HG02870 (cell line): ENCODE data around the gene ARHGAP18.

Experiments
- ATAC-seq: cut with Tn5 transposase; IDR thresholded peaks from one replicate; pipeline ENCODE4 v1.9.1; 2021; ENCODE audit warnings: mild to moderate bottlenecking, moderate library complexity; ENCODE audit not compliant: unreplicated experiment

The ARHGAP18 gene

DNA sequence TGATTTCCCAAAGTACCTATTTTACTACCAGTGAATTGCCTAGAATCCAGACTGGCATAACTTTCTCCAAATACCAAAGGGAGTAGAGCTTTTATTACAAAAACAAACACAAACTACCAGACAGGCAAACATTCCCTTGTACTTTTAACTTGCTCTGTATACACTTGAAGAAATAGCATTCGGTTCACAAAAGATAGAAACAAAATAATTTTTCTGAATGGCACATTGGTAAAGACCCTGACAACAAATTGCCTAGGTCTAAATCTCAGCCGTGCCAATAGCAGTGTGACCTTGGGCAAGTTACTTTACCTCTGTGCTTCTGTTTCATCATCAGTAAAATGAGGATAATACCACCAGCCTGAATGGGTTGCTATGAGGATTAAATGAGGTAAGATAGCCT lies 15.9 kb downstream of the ARHGAP18 start:
- no peak for ATAC-seq

DNA sequence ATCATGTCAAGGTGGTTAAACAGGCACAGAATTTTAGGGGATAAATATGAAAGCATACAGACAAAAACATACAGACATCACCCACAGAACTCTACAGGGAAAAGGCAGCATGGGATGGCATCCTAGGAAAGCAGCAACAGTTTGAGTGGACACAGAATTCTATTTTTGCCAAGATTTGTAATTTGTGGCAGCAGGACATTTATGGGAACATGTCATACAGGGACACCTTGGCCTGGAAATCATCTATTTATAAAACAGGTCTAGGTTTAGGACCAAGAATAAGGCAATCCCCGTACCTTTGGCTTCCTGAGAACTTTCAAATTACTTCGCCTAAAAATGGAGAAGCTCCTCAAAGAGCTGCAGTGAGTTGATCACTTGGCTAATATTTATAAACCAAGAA lies 17.5 kb downstream of the ARHGAP18 start:
- no peak for ATAC-seq

DNA sequence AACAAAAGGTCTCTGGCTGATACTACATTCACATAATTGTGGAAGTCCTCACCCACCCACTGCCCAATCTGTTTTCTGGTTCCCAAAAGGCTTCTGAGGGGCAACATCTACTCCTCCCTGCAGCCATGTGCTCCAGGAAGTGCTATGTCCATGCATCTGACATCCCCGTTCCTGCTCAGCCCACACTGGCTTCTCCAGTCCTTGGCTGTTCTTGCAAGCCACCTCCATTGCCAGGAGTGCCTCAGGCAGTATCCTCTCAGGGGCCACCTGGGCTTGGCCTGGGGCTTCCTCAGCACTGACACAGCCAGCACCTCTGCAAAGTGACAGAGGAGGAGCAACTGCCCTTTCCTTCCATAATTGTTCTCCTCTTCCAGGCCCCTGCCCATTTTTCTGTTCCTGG lies 18.3 kb downstream of the ARHGAP18 start:
- ATAC-seq = no peak

DNA sequence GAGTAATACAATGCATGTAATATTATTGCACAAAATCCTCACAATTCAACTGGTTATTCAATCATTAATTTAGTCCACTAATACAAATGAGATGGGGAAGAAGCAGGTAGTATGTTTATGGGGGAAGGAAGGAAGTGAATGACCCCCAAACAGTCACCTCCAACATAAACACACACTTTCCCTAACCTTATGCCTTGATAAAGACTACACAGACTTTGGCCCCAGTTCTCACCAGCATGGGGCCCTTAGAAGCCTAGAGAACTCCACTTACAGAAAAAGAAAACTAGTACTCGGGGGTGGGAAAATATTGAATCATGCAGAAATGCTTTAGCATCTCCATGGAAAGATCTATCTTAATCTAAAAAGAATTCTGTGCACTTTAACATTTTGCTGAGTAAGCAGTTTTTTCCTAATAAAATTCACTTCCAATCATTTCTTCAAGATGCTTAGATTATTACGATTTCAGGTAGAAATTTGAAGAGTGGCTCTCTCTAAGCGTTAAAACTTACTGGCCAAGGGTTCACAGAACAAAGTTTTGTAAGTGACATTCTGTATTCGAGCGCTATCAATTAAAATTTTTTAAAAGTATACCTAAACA lies 18.8 kb downstream of the ARHGAP18 start:
- ATAC-seq = no peak

DNA sequence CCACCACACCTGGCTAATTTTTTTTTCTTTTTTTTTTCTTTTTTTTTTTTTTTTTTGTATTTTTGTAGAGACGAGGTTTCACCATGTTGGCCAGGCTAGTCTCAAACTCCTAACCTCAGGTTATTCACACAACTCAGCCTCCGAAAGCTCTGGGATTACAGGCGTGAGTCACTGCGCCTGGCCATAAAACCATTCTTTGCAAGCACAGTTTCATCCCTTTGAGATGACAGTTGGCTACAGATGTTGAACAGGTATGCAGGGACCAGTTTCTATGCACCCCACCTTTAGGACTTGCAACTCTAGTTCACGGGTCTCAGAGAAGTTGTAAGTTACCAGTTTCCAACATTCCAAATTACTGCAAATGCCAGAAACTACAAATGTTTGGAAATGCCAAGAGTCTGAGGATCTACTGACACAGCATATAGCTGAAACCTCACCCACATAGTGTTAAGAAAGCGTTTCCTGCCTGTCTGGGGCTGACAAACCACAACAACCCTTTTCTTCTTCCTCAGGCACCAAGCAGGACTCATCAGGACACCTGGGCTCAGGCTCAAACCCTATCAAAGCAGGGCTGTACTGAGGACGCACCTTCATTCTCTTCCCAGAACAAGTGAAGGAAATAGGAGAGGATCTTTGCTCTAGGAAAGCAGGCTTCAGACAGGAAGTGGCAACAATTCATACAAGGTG lies 22.9 kb downstream of the ARHGAP18 start:
- peak; percentile 59 for ATAC-seq

DNA sequence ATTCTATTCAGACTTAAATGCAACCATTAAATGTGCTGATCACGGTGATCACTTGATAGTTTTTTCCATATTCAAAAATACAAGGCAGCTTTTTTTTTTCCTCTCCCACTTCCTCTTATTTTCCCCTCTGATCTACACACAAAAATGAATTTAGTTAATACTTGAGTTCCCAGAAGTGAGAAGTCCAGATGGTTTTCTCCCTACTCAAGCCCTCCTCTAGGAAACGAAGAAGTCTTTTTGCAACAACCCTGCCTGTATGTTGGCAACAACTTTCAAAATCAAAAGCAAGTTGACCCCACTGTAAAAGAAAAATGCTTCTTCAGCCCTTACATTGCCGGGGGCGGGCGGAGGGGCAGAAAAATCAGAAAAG lies 24.3 kb downstream of the ARHGAP18 start:
- ATAC-seq = no peak

DNA sequence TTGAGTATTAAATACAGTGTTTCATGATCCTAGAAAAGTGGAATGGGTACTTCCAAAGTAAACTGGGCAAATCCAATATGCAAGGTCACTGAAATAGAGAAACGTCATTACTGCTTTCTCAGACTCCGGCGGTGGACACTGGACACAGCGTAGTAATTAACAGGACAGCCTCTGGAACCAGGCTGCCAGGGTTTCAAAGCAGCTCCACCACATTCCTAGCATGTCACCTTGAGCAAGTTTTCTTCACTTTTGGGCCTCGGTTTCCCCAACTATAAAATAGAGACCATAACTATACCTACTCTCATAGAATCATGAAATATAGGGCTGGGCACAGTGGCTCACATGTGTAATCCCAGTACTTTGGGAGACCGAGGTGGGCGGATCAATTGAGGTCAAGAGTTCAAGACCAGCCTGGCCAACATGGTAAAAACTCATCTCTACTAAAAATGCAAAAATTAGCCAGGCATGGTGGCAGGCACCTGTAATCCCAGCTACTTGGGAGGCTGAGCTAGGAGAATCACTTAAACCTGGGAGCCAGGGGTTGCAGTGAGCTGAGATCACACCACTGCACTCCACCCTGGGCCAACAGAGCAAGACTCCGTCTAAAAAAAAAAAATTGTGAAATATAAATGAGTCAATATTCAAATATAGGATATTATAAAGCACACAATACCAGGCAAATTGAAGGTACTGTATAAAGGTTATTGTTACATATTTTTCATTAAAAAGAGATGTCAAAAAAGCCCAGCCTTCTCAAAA lies 24.9 kb downstream of the ARHGAP18 start:
- ATAC-seq = no peak

DNA sequence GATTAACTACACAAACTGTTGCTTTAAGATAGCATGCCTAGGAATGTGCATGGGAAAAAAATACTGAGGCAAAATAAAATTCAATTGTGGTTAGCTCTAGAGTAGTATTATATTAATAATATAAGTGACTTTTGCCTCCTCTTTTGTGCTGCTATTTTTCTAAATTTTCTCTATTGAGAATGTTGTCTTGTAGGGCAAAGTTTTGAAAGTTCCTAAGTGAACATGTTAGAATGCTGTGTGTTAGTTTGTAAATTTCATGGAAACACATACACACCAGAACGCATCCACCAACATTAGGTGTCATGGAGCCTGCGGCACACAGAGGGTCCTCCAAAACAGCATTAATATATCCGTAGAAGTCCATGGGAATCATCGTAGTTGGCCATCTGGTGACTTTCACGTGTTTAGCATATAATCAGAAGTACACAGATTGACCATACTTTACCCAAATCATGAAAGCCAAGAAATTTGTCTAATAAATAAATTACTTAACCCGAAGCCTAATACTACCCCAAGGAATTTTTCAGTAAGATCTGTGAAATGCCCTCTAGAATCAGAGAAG lies 25.6 kb downstream of the ARHGAP18 start:
- ATAC-seq = no peak

DNA sequence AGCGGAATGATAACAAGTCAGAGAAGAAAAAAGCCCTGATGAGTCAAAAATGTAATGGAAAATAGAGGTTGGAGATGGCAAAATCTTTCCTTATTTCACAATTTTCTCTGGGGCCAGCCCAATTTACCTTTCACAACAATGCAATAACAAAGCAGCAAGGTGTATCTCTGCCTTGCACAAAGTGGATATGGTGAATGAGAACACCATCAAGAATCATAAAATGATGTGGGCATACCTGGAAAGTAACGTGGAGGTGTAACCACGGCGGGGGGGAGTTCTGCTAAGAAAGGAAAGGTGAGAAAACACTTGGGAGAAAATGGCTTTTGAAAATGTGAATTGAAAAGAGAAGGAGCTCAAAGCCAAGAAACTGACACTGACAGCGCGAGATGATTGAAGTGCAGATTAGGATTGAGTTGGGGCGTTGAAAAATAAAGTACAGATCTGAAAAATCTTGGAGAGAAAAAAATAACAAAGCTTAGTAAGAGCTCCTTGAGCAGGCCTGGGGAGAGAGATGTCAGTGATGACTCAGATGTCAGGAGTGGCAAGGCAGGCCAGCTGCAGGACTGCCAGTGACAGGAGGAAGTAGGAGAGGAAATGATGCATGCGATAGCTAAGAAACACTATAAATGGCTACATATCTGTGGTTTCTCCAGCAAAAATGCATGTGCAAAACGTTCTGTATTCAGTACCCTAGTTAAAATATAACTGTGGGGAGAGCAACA lies 26.2 kb downstream of the ARHGAP18 start:
- peak; percentile 89 for ATAC-seq

DNA sequence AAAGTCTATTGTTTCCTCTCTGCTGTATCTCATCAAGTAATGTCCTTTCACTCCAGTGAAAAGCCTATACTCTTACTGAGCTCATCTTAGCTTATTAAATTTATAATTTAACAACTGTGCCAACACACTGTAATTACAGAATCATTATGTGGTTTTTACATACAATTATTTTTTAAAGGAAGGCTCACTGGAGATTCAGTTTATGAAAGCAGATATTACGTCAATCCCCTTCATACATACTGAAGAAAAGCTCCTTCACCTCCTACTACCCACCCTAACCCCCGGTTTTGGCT lies 28.1 kb downstream of the ARHGAP18 start:
- ATAC-seq = no peak

DNA sequence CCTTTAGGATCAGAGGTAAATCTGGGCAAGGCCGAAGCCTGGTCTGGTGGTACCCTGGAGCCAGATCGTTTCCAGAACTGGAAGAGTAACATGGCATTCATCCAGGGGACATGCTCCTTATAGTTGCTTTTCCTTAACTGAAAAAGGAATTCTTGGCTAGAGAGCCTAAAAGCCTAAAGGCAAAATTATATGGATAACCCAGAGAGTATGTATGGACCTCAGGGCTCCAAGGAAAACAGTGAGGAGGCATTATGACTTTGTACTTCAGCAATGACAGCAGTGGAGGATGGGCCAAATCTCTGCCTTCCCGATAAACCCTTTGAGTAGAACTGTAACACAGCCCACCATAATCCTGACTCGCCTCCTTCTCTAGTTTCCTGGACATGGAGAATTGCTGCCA lies 29.3 kb downstream of the ARHGAP18 start:
- no peak for ATAC-seq

DNA sequence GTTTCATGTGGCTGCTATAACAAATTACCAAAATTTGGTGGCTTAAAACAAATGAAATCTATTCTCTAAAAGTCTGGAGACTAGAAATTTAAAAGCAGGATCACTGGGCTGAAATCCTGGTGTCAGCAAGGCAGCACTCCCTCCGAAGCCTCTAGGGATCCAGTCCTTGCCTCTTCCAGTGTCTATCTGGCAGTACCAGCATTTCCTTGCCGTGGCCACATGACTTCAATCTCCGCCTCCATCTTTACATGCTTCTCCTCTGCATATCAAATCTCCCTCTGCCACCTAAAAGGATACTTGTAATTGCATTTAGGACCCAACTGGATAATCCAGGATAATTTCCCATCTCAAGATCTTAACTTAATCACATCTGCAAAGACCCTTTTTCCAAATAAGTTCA lies 30.2 kb downstream of the ARHGAP18 start:
- ATAC-seq = no peak

DNA sequence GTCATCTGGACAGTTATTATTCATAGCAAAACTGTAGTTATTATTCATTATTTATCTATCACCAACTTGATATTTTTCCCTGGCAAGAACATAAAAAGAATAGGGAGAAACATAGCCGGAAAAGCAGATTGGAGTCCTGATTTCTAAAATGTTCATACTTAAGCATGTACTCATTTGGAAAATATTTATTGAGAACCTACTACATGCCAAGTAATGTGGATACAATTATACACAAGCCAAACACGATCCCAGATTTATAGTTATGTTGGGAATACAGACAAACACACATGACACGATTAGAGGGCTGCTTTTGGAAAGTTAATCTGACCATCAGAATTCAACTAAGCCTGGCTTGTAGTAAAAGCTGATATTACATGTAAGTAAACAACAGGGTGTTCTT lies 30.7 kb downstream of the ARHGAP18 start:
- no peak for ATAC-seq

DNA sequence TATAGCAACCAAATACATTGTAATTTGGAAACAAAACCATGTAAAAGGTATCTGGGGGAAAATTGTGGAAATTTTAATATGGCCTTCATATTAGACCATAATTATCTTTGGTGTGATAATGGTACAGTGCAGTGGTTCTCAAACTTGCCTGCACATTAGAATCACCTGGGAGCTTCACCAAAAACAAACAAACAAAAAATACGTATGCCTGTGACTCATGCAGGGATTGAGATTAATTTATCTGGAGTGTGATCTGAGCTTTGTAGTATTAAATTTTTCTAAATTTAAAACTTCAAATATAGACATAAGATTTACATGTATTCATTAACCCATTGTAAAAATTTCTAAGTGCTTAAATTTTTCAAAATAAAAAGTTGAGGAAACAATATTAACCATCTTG lies 31.5 kb downstream of the ARHGAP18 start:
- ATAC-seq = no peak

DNA sequence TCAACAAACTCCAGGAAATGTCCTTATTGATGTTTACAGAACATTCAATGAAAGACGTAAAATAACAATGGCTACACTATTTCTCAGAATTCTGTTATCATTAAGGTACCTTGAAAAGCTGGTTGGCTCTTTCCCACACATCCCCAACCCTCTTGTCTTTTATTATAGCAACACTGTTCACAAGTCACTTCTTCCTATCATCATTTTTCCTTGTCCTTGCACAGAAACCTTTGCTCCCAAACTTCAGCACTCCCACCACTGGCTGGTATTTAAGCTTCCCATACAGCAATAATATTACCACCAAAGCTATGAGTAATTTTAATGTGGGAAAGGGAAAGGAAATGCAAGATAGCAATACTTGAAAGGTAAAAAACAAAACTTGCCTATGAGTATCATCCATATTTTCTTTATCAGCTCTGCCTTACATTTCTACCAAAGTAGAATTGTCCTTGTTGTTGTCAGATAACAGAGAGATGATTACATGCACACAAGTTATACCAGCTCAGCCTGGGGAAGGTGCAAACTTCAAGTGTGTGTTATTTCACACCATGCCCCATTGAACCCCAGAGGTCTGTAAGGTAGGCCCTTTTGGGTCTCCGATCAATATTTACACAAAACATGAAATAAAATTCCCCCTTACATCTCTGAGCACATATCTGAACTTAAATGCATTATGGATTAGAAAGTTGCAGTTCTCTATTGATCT lies 32.2 kb downstream of the ARHGAP18 start:
- no peak for ATAC-seq

DNA sequence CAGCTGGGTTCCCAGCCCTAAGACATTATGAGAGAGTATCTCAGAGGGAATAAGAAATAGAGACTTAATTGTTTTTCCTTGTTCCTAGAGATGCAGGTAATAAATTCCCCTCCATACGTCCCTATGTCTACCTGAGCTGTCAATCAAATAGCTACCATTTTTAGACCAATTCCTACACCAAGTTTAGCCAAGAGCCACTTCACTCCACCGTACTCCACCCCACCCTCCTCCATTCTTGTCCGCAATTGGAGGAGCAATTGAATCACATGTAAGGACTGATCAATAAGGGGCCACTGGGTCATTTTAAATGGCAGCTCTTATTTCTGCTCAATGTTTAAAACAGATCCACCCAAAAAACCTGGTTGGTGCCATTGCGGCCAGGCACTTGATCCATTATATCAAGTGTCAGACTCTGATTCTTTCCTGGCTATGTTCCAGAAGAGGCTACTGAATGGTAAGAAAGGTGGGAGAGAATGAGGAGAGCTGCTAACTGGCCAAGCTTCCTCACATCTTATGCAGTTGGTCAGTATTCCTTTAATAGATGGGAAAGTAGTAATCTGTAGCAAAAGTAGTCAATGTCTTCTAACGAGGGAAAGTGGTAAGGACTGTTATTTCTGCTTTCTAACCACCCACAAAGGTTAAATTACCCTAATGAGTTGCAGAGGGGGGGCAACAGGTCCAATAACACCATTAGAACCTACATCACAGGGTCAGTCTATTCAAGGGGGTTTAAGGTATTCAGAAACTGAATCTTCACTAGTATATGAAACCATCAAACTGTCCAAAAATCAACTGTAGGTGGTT lies 34.1 kb downstream of the ARHGAP18 start:
- no peak for ATAC-seq

DNA sequence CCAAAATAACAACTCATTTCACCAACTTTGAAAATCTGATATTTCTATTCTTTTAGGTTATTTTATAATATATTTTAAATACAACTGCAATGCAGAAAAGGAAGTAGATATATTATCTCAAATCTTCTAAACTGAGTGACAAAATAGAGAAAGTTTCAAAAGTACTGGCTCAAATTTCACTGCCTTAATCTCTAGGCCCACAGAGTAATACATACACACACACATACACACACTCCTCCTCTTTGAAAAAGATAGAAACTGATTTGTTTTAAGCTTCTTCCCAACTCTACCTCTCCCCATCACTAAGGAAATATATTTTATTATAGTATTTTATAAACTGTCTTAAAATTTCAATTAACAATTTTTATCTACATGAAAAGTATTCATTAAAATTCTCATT lies 36.2 kb downstream of the ARHGAP18 start:
- no peak for ATAC-seq

DNA sequence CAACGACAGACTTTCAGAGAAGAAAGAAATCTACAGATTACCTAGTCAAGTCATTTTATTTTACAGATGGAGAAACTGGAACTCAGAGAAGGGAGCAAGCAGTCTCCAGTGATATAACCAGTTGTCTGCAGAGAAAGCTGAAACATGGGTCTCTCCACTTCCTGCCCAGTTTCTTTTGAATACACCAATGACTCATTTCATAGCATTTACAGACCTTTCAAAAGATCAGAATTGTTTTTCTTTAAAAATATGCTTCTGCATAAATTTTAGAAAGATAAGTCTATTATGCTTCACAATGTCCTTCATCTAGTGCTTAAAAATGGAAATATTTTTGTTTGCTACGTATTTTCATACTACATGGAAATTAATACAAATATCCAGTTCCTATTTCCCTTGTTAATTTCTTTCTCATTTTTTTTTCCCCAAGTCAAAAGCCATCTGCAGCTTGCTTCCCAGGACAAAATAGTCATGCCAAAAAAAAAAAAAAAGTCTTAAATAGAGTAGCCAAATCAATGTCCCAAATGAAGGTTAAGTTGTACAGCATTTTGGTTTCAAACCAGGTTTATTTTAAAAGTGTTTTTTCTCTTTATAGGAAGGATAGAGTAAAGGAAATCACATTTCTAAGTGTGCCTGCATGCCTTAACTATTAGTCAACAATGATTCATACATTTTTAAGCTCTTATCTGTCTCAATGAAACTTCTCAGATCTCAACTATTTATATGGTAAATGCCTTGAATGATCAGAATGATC lies 36.9 kb downstream of the ARHGAP18 start:
- peak; percentile 58 for ATAC-seq

DNA sequence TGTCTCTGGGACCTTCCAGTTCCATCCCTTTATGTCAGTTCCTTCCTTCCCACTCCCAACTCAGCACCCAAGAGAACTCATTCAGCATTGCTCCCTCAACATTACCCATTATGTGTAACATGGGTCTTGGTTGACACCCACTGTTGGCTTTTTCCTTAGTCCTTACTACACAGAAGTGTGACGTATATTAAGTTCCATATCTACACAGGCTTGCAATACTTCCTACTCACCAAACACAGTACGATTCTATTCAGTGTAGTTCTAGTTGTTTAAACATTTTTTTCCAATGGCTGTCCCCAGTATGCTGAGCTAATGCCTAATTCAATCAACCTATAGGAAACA lies 37.7 kb downstream of the ARHGAP18 start:
- peak; percentile 20 for ATAC-seq
